ENCODE results near the gene TFDP2. TPM values are rescaled to one million over a fixed set of nuclear protein-coding genes. Genes with fewer than 3 reads are reported as not detected.
A peak's percentile ranks its signal among the peaks of the same experiment; 100 is the strongest.

Gene TFDP2
- total RNA-seq, 2 experiments from 2014 or later = 99.9 to 169 TPM

- H4K20me1 ChIP-seq (ENCODE audit: insufficient read depth, low read length) = no peaks in the 10 kb centered on the region
- H3K4me3 ChIP-seq (ENCODE audit: low read depth, low read length, poor library complexity, severe bottlenecking) = no peak overlapping the region
- H3K36me3 ChIP-seq (ENCODE audit: insufficient read depth, low read length) = peaks cover 97% of the 10 kb centered on the region
- no peak for DNase-seq (ENCODE audit: low spot score)
- H2AFZ ChIP-seq (ENCODE audit: low read length) = no peak overlapping the region
- CTCF ChIA-PET (ENCODE audit: unreplicated experiment) = no interaction called here
- H3K9me2 ChIP-seq (ENCODE audit: insufficient read depth, low read length) = no peaks in the 10 kb centered on the region
- POLR2A ChIA-PET = no interaction called here
- H3K4me1 ChIP-seq (ENCODE audit: insufficient read depth, low read length, poor library complexity, severe bottlenecking) = no peaks in the 10 kb centered on the region
- no peak for TF ChIP-seq CTCF (conservative IDR thresholded peaks at IDR 0.05; ENCODE audit: low read length)
- TF ChIP-seq EZH2phosphoT487 (IDR thresholded peaks at IDR 0.05; ENCODE audit: borderline replicate concordance, low read depth, low read length) = no peak
- H3K27ac ChIP-seq (ENCODE audit: low read depth, low read length, poor library complexity, severe bottlenecking) = no peak overlapping the region
- H3K4me2 ChIP-seq (ENCODE audit: low read length) = no peak overlapping the region
- intact Hi-C loops (cut with micrococcal nuclease; ENCODE audit: unreplicated experiment) = no loop called here
- peaks cover 4% of the 10 kb centered on the region; the same call in 1 of the 2 replicates for H3K79me2 ChIP-seq (ENCODE audit: insufficient read depth, low read depth, low read length)
- no TSS peak for BruUV-seq (replicated peaks)
- no peaks in the 10 kb centered on the region for H3K9me3 ChIP-seq (ENCODE audit: low read length)
Measured at GRCh38 chr3:141921316-141921715, 228.0 kb downstream of the TFDP2 start.

- no peak overlapping the region for H3K4me3 ChIP-seq (ENCODE audit: low read depth, low read length, poor library complexity, severe bottlenecking)
- TF ChIP-seq EZH2phosphoT487 (IDR thresholded peaks at IDR 0.05; ENCODE audit: borderline replicate concordance, low read depth, low read length) (no peak), CTCF (conservative IDR thresholded peaks at IDR 0.05; ENCODE audit: low read length) (no peak)
- H3K9me3 ChIP-seq (ENCODE audit: low read length) = no peaks in the 10 kb centered on the region
- BruUV-seq (replicated peaks) = no TSS peak
- H2AFZ ChIP-seq (ENCODE audit: low read length) = no peak overlapping the region
- DNase-seq (ENCODE audit: low spot score) = no peak
- H3K27ac ChIP-seq (ENCODE audit: low read depth, low read length, poor library complexity, severe bottlenecking) = no peak overlapping the region
- H4K20me1 ChIP-seq (ENCODE audit: insufficient read depth, low read length) = no peaks in the 10 kb centered on the region
- H3K79me2 ChIP-seq (ENCODE audit: insufficient read depth, low read depth, low read length) = peaks cover 4% of the 10 kb centered on the region; the same call in 1 of the 2 replicates
- CTCF ChIA-PET (ENCODE audit: unreplicated experiment) = no interaction called here
- no peaks in the 10 kb centered on the region for H3K9me2 ChIP-seq (ENCODE audit: insufficient read depth, low read length)
- peaks cover 97% of the 10 kb centered on the region for H3K36me3 ChIP-seq (ENCODE audit: insufficient read depth, low read length)
- POLR2A ChIA-PET = interaction anchor here (0.7 kb wide), 1 partner anchor 40 kb away, joined by 3 read pairs; no protein-coding TSS in a partner anchor
- H3K4me2 ChIP-seq (ENCODE audit: low read length) = no peak overlapping the region
- intact Hi-C loops (cut with micrococcal nuclease; ENCODE audit: unreplicated experiment) = no loop called here
- H3K4me1 ChIP-seq (ENCODE audit: insufficient read depth, low read length, poor library complexity, severe bottlenecking) = no peaks in the 10 kb centered on the region
Measured at GRCh38 chr3:141920701-141921100, 228.6 kb downstream of the TFDP2 start.

- BruUV-seq (replicated peaks) = TSS peak; percentile 17
- H4K20me1 ChIP-seq (ENCODE audit: insufficient read depth, low read length) = 0 out of 2 replicates have a peak, but pooled peaks cover 4% of the 10 kb centered on the region
- peaks cover 6% of the 10 kb centered on the region; the same call in 1 of the 2 replicates for H3K9me3 ChIP-seq (ENCODE audit: low read length)
- no peak overlapping the region for H3K4me2 ChIP-seq (ENCODE audit: low read length)
- peaks cover 97% of the 10 kb centered on the region for H3K36me3 ChIP-seq (ENCODE audit: insufficient read depth, low read length)
- H3K27ac ChIP-seq (ENCODE audit: low read depth, low read length, poor library complexity, severe bottlenecking) = no peak overlapping the region
- H2AFZ ChIP-seq (ENCODE audit: low read length) = no peak overlapping the region
- CTCF ChIA-PET (ENCODE audit: unreplicated experiment) = no interaction called here
- H3K4me1 ChIP-seq (ENCODE audit: insufficient read depth, low read length, poor library complexity, severe bottlenecking) = no peaks in the 10 kb centered on the region
- peaks cover 7% of the 10 kb centered on the region; the same call in 1 of the 2 replicates for H3K79me2 ChIP-seq (ENCODE audit: insufficient read depth, low read depth, low read length)
- no peak overlapping the region for H3K4me3 ChIP-seq (ENCODE audit: low read depth, low read length, poor library complexity, severe bottlenecking)
- H3K9me2 ChIP-seq (ENCODE audit: insufficient read depth, low read length) = no peaks in the 10 kb centered on the region
- intact Hi-C loops (cut with micrococcal nuclease; ENCODE audit: unreplicated experiment) = loop anchor here (10.0 kb wide), 2 partner anchors 341 to 451 kb away; no protein-coding TSS in a partner anchor
- no peak for DNase-seq (ENCODE audit: low spot score)
- TF ChIP-seq CTCF (conservative IDR thresholded peaks at IDR 0.05; ENCODE audit: low read length) = no peak
- TF ChIP-seq EZH2phosphoT487 (IDR thresholded peaks at IDR 0.05; ENCODE audit: borderline replicate concordance, low read depth, low read length) = no peak
- POLR2A ChIA-PET = no interaction called here
Measured at GRCh38 chr3:141915766-141916165, 233.6 kb downstream of the TFDP2 start.
